BLaER1 treated with 17β-estradiol and CSF1 and Interleukin-3, amounts not matched to agents 10 nM and 100 nM (cell line): ENCODE results near the gene SOCS3.
"Not testable (repeated sequence)": the region's sequence is repeated elsewhere in the genome, so short reads cannot be mapped to it uniquely, and the experiment has no call there.

Experiments
- H3K27ac ChIP-seq, 11 experiments: shearing (Covaris generic); formaldehyde crosslinking; 2 replicates each; pipeline ENCODE4 v1.8.1; 2022
- H3K27me3 ChIP-seq, 11 experiments: shearing (Covaris generic); formaldehyde crosslinking; 2 replicates each; pipeline ENCODE4 v1.8.1; 2022
- H3K36me3 ChIP-seq, 11 experiments: shearing (Covaris generic); formaldehyde crosslinking; 2 replicates each; pipeline ENCODE4 v1.8.1; 2022
- H3K4me1 ChIP-seq, 10 experiments: shearing (Covaris generic); formaldehyde crosslinking; 2 replicates each; pipeline ENCODE4 v1.8.1; 2022
- H3K4me2 ChIP-seq, 11 experiments: shearing (Covaris generic); formaldehyde crosslinking; 2 replicates each; pipeline ENCODE4 v1.8.1; 2022
- H3K4me3 ChIP-seq, 10 experiments: shearing (Covaris generic); formaldehyde crosslinking; 2 replicates each; pipeline ENCODE4 v1.8.1; 2022
- H3K9ac ChIP-seq, 11 experiments: shearing (Covaris generic); formaldehyde crosslinking; 2 replicates each; pipeline ENCODE4 v1.8.1; 2022
- H3K9me3 ChIP-seq, 11 experiments: shearing (Covaris generic); formaldehyde crosslinking; replicated peaks in 1 of 11; 2 replicates each; pipeline ENCODE4 v1.8.1; 2022
- H4K20me1 ChIP-seq, 11 experiments: shearing (Covaris generic); formaldehyde crosslinking; 2 replicates each; pipeline ENCODE4 v1.8.1; 2022
- Cebpa-rat ChIP-seq, 11 experiments: shearing (Covaris generic); IDR thresholded peaks; 2 replicates each; pipeline ENCODE4 v1.8.1; 2022

Gene SOCS3

DNA sequence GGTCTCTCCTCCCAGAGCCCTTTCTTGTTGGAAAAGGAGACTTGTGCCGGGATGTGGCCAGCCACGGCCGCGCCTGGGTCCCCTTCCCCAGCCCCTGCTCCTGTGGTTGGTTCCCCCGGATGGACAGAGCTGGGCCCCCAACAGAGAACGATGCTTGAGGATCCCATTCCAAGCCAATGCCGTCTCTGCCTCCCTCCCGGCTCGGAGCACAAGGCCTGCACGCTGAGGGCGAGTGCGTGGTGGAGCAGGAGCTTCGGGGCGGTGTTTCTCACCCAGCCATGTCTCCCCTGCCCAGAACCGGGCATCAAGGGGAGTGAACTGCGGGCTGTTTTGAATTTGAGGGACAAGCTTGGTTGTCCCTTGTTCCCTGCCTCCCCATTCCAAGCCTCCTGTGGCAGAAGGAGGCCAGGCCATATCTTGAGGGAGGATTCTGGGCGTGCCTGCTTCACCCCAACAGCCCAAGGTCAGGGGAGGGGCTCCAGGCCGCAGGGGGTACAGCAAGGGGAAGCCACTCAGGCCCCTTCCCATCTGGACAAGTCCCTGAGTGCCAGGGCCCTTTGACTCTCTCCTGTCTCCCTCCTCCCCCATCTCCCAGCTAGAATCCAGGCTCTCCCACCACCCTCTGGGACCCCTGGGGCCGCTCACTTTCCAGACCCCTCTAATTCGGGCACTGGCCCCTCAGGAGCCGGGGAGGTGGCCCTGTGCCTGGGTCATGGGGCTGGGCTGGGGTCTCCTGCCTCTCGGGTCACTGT is 43.6 kb downstream of the SOCS3 start:
- TF ChIP-seq Cebpa-rat (IDR thresholded peaks at IDR 0.05) = no peak
- H3K4me2 ChIP-seq = peak overlapping the region; percentile 85 to 98 (median 97)
- H4K20me1 ChIP-seq = no peaks in the 10 kb centered on the region
- H3K9me3 ChIP-seq = no peaks in the 10 kb centered on the region
- peaks cover 48 to 86% (median 55%) of the 10 kb centered on the region in 10 experiments for H3K4me1 ChIP-seq
- H3K36me3 ChIP-seq = no peaks in the 10 kb centered on the region
- peak overlapping the region in 10 of 11 experiments; percentile 29 to 81 (median 56); a peak in 15 of 22 replicates for H3K9ac ChIP-seq
- H3K27me3 ChIP-seq = peaks cover 0 to 14% (median 5%) of the 10 kb centered on the region in 11 experiments; a peak in 6 of 22 replicates
- peak overlapping the region in 9 of 11 experiments; percentile 39 to 86 (median 68); a peak in 18 of 22 replicates for H3K27ac ChIP-seq
- peak overlapping the region in 2 of 10 experiments; percentile 35 to 37; a peak in 2 of 20 replicates for H3K4me3 ChIP-seq

- Histone ChIP-seq H3K4me3 (peak overlapping the region in 3 of 10 experiments; percentile 0 to 37 (median 35); a peak in 4 of 20 replicates), H3K4me1 (peaks cover 48 to 84% (median 55%) of the 10 kb centered on the region in 10 experiments), H3K4me2 (peak overlapping the region; percentile 85 to 98 (median 97)), H3K27ac (peak overlapping the region in 10 of 11 experiments; percentile 30 to 86 (median 68); a peak in 20 of 22 replicates), H4K20me1 (no peaks in the 10 kb centered on the region), H3K36me3 (no peaks in the 10 kb centered on the region), H3K9ac (peak overlapping the region; percentile 29 to 81 (median 52); a peak in 21 of 22 replicates), H3K27me3 (peaks cover 0 to 14% (median 5%) of the 10 kb centered on the region in 11 experiments; a peak in 6 of 22 replicates), H3K9me3 (no peaks in the 10 kb centered on the region)
- TF ChIP-seq Cebpa-rat (IDR thresholded peaks at IDR 0.05) = no peak
These were observed 44.3 kb downstream of the SOCS3 start for GRCh38 chr17:78315355-78316114.

DNA sequence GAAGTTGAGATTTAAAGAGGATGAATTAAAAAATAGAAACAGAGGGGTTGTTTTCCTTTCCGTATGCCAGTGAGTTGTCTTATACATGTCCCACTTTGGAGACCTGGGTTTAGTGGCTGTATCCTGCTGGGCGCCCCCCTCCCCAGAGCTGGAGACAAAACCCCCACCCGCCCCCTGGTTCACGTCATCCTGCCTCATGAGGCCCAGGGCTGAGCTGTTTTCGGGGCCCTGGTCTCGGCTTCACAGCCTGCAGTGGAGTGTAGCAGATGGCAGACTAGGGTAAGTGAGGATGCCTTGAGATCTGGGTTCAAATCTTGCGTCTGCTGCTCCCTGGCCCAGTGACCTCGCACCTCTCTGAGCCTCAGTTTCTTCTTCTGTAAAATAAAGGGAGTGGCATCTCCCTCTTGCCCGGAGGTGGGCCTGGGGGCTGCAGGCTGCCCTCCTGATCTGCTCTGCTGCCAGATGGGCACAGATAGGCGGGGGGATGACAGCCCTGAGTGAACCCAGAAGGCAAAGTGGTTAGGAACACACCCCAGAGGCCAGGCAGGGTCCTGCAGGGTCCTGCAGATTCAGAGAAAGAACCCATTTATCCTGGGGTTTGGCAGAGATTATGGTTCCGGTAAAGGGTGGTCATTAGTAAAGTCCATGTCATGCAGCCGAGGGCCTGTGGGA is 45.1 kb downstream of the SOCS3 start:
- peak overlapping the region in 9 of 11 experiments; percentile 15 to 81 (median 65); a peak in 9 of 22 replicates for H3K9ac ChIP-seq
- H3K27ac ChIP-seq = peak overlapping the region in 8 of 11 experiments; percentile 30 to 86 (median 72); a peak in 12 of 22 replicates
- H4K20me1 ChIP-seq = no peaks in the 10 kb centered on the region
- H3K4me1 ChIP-seq = peaks cover 48 to 84% (median 55%) of the 10 kb centered on the region in 10 experiments
- no peaks in the 10 kb centered on the region for H3K9me3 ChIP-seq
- H3K4me2 ChIP-seq = peak overlapping the region; percentile 85 to 98 (median 97)
- no peak for TF ChIP-seq Cebpa-rat (IDR thresholded peaks at IDR 0.05)
- H3K27me3 ChIP-seq = peaks cover 0 to 14% (median 5%) of the 10 kb centered on the region in 11 experiments; a peak in 6 of 22 replicates
- H3K4me3 ChIP-seq = peak overlapping the region in 8 of 10 experiments; percentile 47 to 72 (median 59); a peak in 9 of 20 replicates
- H3K36me3 ChIP-seq = no peaks in the 10 kb centered on the region

DNA sequence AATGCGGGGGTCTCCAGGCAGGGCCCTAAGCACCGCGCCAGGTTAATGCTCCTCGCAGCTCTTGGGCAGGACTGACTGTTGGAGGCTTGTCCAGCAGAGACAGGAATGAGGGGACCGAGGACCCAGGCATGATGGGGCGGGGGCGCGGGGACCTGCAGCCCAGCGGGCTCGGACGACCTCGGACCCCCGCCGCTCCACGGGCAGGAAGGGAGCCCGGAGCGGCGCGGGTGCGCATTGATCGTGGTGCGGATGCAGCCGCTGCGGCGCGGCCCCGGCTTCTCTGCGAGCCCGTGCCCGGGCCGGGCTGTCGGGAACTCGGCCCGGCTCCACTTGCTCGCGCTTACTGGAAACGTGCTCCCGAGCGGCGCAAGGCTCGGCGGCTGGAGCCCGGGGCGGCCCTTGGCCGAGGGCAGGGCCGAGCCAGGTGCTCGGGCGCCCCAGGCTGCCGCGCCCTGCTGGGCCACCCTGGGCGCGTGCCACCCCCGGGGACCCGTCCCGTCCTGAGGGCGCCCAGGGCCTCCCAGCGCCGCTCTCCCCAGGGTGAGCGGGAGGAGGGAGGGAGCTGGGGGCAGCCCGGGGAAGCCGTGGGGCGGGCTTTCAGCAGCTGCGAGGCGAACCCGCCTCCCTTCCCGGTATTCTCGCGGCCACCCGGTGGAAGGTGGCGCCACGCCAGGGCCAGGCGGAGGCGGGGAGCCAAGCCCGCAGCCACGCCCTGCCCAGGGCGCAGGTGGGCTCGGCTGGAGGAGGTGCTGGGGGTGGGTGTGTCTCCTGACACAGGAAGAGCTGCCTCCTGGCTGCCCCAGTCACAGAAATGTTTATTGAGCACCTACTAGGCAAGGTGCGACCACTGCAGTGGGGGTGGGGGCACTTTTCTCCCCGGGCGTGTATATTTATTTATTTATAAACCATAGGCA is 45.9 kb downstream of the SOCS3 start:
- no peaks in the 10 kb centered on the region for H4K20me1 ChIP-seq
- peaks cover 48 to 78% (median 54%) of the 10 kb centered on the region in 10 experiments for H3K4me1 ChIP-seq
- no peaks in the 10 kb centered on the region for H3K9me3 ChIP-seq
- no peaks in the 10 kb centered on the region for H3K36me3 ChIP-seq
- H3K4me3 ChIP-seq = peak overlapping the region; percentile 44 to 72 (median 59); a peak in 19 of 20 replicates
- H3K9ac ChIP-seq = peak overlapping the region; percentile 56 to 81 (median 75)
- TF ChIP-seq Cebpa-rat (IDR thresholded peaks at IDR 0.05) = no peak
- peaks cover 0 to 14% (median 5%) of the 10 kb centered on the region in 11 experiments; a peak in 6 of 22 replicates for H3K27me3 ChIP-seq
- H3K4me2 ChIP-seq = peak overlapping the region; percentile 85 to 98 (median 97)
- peak overlapping the region; percentile 42 to 86 (median 65); a peak in 19 of 22 replicates for H3K27ac ChIP-seq

DNA sequence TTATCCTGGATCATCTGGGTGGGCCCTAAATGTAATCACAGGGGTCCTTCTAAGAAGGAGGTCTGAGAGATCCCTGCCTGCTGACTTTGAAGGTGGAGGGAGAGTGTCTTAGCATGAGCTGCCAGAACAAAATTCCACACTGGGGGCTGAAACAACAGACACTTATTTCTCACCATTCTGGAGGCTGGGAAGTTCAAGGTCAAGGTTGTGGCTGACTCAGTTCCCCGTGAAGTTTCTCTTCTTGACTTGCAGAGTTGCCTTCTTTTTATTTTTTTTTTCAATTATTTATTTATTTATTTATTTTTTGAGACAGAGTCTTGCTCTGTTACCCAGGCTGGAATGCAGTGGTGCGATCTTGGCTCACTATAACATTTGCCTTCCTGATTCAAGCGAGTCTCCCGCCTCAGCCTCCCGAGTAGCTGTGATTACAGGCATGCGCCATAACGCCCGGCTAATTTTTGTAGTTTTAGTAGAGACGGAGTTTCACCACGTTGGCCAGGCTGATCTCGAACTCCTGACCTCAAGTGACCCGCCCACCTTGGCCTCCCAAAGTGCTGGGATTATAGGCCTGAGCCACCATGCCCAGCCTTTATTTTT is 50.1 kb downstream of the SOCS3 start:
- H3K27me3 ChIP-seq = peaks cover 0 to 14% (median 5%) of the 10 kb centered on the region in 11 experiments; a peak in 6 of 22 replicates
- not testable (repeated sequence) for H3K36me3 ChIP-seq, H4K20me1 ChIP-seq, H3K4me2 ChIP-seq, H3K9ac ChIP-seq, H3K27ac ChIP-seq, H3K4me3 ChIP-seq
- H3K4me1 ChIP-seq = peaks cover 12 to 35% (median 14%) of the 10 kb centered on the region in 10 experiments
- H3K9me3 ChIP-seq = peaks cover 14 to 23% (median 19%) of the 10 kb centered on the region in 11 experiments

- Histone ChIP-seq H3K4me2 (no peak overlapping the region), H4K20me1 (no peaks in the 10 kb centered on the region), H3K4me3 (no peak overlapping the region), H3K27me3 (peaks cover 0 to 2% (median 0%) of the 10 kb centered on the region in 11 experiments; a peak in 1 of 22 replicates), H3K9me3 (peaks cover 14 to 23% (median 19%) of the 10 kb centered on the region in 11 experiments), H3K36me3 (no peaks in the 10 kb centered on the region), H3K9ac (no peak overlapping the region), H3K27ac (no peak overlapping the region), H3K4me1 (peaks cover 0 to 21% (median 0%) of the 10 kb centered on the region in 10 experiments; a peak in 6 of 20 replicates)
- TF ChIP-seq Cebpa-rat (IDR thresholded peaks at IDR 0.05) = no peak
These were observed 51.8 kb downstream of the SOCS3 start for GRCh38 chr17:78307887-78308638.

DNA sequence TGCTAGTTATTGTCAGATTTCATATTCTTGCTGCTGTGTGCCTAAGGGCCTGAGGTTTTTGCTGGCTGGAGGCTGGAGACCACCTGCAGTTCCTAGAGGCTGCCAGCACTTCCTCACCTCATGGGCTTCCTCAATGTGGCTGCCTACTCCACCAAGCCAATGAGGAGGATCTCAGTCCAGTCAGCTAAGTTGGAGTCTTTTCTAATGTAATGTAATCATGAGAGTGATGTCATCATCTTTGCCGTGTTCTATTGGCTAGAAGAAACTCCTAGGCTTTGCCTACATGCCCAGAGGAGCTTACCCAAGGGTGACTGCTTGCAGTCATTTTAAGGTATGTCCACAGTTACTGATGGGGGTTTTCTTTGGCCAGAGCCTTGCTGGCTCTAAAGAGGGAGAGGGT is 53.0 kb downstream of the SOCS3 start:
- Histone ChIP-seq H3K4me1 (peaks cover 0 to 10% (median 0%) of the 10 kb centered on the region in 10 experiments; a peak in 8 of 20 replicates), H3K9me3 (peaks cover 14 to 23% (median 19%) of the 10 kb centered on the region in 11 experiments), H3K36me3 (no peaks in the 10 kb centered on the region), H4K20me1 (no peaks in the 10 kb centered on the region), H3K4me2 (no peak overlapping the region), H3K27ac (no peak overlapping the region), H3K4me3 (no peak overlapping the region), H3K9ac (no peak overlapping the region), H3K27me3 (no peaks in the 10 kb centered on the region)
- no peak for TF ChIP-seq Cebpa-rat (IDR thresholded peaks at IDR 0.05)
